Measurements from ENCODE around the gene SYNGR3.

DNA sequence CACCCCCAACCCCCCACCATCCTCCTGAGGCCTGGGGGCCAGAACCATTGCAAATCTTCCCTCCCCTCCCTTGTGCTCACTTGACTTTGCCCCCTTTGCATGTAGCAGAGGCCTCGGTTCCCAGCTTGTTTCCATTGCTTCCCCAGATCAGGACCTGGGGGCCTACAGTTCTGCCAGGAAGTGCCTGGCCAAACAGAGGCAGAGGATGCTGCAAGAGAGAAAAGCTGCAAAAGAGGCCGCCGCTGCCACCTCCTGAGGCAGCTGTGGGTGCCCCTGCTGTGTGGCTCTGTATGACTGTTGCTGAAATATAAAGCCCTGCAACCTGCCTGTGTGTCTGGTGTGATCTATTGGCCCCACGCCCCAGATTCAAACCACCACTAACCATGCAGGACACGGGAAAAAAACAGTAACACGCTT is 28.1 kb upstream of the SYNGR3 start:
- peak; percentile 2; the same call in 1 of the 2 replicates for TF ChIP-seq POLR2AphosphoS5 (IDR thresholded peaks at IDR 0.05; ENCODE audit: low read depth, low read length)
- TF ChIP-seq, protein P1, sequence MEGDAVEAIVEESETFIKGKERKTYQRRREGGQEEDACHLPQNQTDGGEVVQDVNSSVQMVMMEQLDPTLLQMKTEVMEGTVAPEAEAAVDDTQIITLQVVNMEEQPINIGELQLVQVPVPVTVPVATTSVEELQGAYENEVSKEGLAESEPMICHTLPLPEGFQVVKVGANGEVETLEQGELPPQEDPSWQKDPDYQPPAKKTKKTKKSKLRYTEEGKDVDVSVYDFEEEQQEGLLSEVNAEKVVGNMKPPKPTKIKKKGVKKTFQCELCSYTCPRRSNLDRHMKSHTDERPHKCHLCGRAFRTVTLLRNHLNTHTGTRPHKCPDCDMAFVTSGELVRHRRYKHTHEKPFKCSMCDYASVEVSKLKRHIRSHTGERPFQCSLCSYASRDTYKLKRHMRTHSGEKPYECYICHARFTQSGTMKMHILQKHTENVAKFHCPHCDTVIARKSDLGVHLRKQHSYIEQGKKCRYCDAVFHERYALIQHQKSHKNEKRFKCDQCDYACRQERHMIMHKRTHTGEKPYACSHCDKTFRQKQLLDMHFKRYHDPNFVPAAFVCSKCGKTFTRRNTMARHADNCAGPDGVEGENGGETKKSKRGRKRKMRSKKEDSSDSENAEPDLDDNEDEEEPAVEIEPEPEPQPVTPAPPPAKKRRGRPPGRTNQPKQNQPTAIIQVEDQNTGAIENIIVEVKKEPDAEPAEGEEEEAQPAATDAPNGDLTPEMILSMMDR (IDR thresholded peaks at IDR 0.05) = no peak
- no peak for TF ChIP-seq TCF7L2 (IDR thresholded peaks at IDR 0.05; ENCODE audit: low read depth, low read length)
